Stimulated activated CD8-positive, alpha-beta memory T cell treated with anti-CD3 and anti-CD28 coated beads, Interleukin-4, amount 100 ng/mL, for 4 hours (primary cell): ENCODE data around the gene LCN9.

ENCODE experiments used
- DNase-seq, 2 donors: peaks; one replicate each; pipeline ENCODE4 v3.0.0-alpha.2; 2020; ENCODE audit warnings: low read depth in 2 of 2, low spot score in 1 of 2

Gene LCN9

GRCh38 chr9:135698236-135698635 lies 35.1 kb downstream of the LCN9 start:
- no peak for DNase-seq

- no peak for DNase-seq
Observed at GRCh38 chr9:135698767-135699166, 35.7 kb downstream of the LCN9 start.

GRCh38 chr9:135699440-135699839 lies 36.3 kb downstream of the LCN9 start, which contains the start of gene SOHLH1:
Gene SOHLH1, minus strand, starts transcription at chr9:135699481. Its CDS starts 14 bp downstream, at chr9:135699467.
- DNase-seq = no peak

GRCh38 chr9:135700525-135700924 lies 37.4 kb downstream of the LCN9 start:
- no peak for DNase-seq

GRCh38 chr9:135701067-135701958 lies 38.2 kb downstream of the LCN9 start:
- peak; percentile 9 to 21 for DNase-seq

GRCh38 chr9:135701959-135702721 lies 39.0 kb downstream of the LCN9 start, which contains the start of gene KCNT1:
Gene KCNT1, plus strand, starts transcription at chr9:135702185. Its CDS starts 74 bp downstream, at chr9:135702259.
- peak in 1 of 2 donors; percentile 16 for DNase-seq

- DNase-seq = no peak
Observed at GRCh38 chr9:135703726-135704125, 40.6 kb downstream of the LCN9 start.

- DNase-seq = no peak
Observed at GRCh38 chr9:135704483-135704882, 41.4 kb downstream of the LCN9 start.

- DNase-seq = no peak
Observed at GRCh38 chr9:135705376-135705775, 42.3 kb downstream of the LCN9 start.

- no peak for DNase-seq
Observed at GRCh38 chr9:135706288-135706687, 43.2 kb downstream of the LCN9 start.

- DNase-seq = no peak
Observed at GRCh38 chr9:135707252-135708138, 44.4 kb downstream of the LCN9 start.

- no peak for DNase-seq
Observed at GRCh38 chr9:135708164-135708563, 45.1 kb downstream of the LCN9 start.

GRCh38 chr9:135711391-135711790 lies 48.3 kb downstream of the LCN9 start:
- DNase-seq = no peak

GRCh38 chr9:135711881-135712280 lies 48.8 kb downstream of the LCN9 start:
- DNase-seq = no peak

- DNase-seq = no peak
Observed at GRCh38 chr9:135712613-135713295, 49.6 kb downstream of the LCN9 start.

- DNase-seq = no peak
Observed at GRCh38 chr9:135714242-135715055, 51.3 kb downstream of the LCN9 start.

GRCh38 chr9:135715056-135715595 lies 52.0 kb downstream of the LCN9 start:
- no peak for DNase-seq

- no peak for DNase-seq
Observed at GRCh38 chr9:135716045-135716444, 52.9 kb downstream of the LCN9 start.
